ENCODE measurements around the gene ATP5MC2.
A peak's percentile ranks its signal among the peaks of the same experiment; 100 is the strongest.
"Not testable (repeated sequence)": the region's sequence is repeated elsewhere in the genome, so short reads cannot be mapped to it uniquely, and the experiment has no call there.

The ATP5MC2 gene

GRCh38 chr12:53653595-53653994 lies 22.3 kb downstream of the ATP5MC2 start:
- no peak for TF ChIP-seq CTCF (conservative IDR thresholded peaks at IDR 0.05; ENCODE audit: low read depth, low read length)
- no peak for DNase-seq (ENCODE audit: low read depth)
- H3K4me3 ChIP-seq (ENCODE audit: low read depth, low read length), result no peak overlapping the region

GRCh38 chr12:53652366-53652765 lies 23.5 kb downstream of the ATP5MC2 start:
- DNase-seq (ENCODE audit: low read depth), result peak; percentile 93
- no peak for TF ChIP-seq CTCF (conservative IDR thresholded peaks at IDR 0.05; ENCODE audit: low read depth, low read length)
- H3K4me3 ChIP-seq (ENCODE audit: low read depth, low read length), result no peak overlapping the region

- H3K4me3 ChIP-seq (ENCODE audit: low read depth, low read length), result no peak overlapping the region
- DNase-seq (ENCODE audit: low read depth), result no peak
Measured at GRCh38 chr12:53651737-53652136, 24.1 kb downstream of the ATP5MC2 start.

GRCh38 chr12:53646300-53646699 lies 29.6 kb downstream of the ATP5MC2 start:
- H3K4me3 ChIP-seq (ENCODE audit: low read depth, low read length); DNase-seq (ENCODE audit: low read depth): not testable (repeated sequence)

More at GRCh38 chr12:53651737-53652136, 24.1 kb downstream of the ATP5MC2 start:
- no peak for TF ChIP-seq CTCF (conservative IDR thresholded peaks at IDR 0.05; ENCODE audit: low read depth, low read length)

- no peak for DNase-seq (ENCODE audit: low read depth)
- TF ChIP-seq CTCF (conservative IDR thresholded peaks at IDR 0.05; ENCODE audit: low read depth, low read length), result no peak
- no peak overlapping the region for H3K4me3 ChIP-seq (ENCODE audit: low read depth, low read length)
Measured at GRCh38 chr12:53645165-53645564, 30.7 kb downstream of the ATP5MC2 start.

GRCh38 chr12:53644133-53644532 lies 31.8 kb downstream of the ATP5MC2 start:
- no peak for DNase-seq (ENCODE audit: low read depth)
- no peak for TF ChIP-seq CTCF (conservative IDR thresholded peaks at IDR 0.05; ENCODE audit: low read depth, low read length)
- no peak overlapping the region for H3K4me3 ChIP-seq (ENCODE audit: low read depth, low read length)

GRCh38 chr12:53643232-53643979 lies 32.5 kb downstream of the ATP5MC2 start:
- H3K4me3 ChIP-seq (ENCODE audit: low read depth, low read length), result no peak overlapping the region
- TF ChIP-seq CTCF (conservative IDR thresholded peaks at IDR 0.05; ENCODE audit: low read depth, low read length), result no peak
- no peak for DNase-seq (ENCODE audit: low read depth)

Data from choroid plexus epithelial cell (primary cell).